Activated CD4-positive, alpha-beta T cell treated with anti-CD3 and anti-CD28 coated beads, Interleukin-2, amount 50 U/mL, for 24 hours (primary cell): ENCODE results near the gene COX10.
A peak's percentile ranks its signal among the peaks of the same experiment; 100 is the strongest.
"Not testable (repeated sequence)": the region's sequence is repeated elsewhere in the genome, so short reads cannot be mapped to it uniquely, and the experiment has no call there.

Source experiments
- DNase-seq, 2 donors: peaks; one replicate each; pipeline ENCODE4 v3.0.0-alpha.2; 2020; ENCODE audit warnings: low read depth in 1 of 2, low spot score in 1 of 2

COX10 gene

GRCh38 chr17:14118951-14119350 is 49.6 kb downstream of the COX10 start:
- peak in 1 of 2 donors; percentile 22 for DNase-seq

DNA sequence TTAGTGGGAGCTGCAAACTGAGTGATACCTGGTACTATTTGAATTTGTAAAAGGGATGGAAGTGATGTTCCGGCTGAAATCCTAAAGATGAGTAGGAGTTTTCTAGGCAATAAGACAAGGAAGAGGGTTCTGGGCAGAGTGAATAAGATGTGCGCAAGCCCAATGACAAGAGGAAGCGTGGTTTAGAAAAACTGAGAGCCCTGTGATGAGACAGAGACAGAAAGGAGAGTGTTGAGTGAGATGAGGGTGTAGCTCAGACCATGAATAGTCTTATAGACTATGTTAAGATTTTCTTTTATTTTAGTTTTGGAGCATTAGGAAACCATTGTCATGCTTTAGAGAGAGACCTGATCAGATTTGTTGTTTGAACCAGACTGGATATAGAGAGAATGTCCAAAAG is 50.2 kb downstream of the COX10 start:
- DNase-seq: no peak

DNA sequence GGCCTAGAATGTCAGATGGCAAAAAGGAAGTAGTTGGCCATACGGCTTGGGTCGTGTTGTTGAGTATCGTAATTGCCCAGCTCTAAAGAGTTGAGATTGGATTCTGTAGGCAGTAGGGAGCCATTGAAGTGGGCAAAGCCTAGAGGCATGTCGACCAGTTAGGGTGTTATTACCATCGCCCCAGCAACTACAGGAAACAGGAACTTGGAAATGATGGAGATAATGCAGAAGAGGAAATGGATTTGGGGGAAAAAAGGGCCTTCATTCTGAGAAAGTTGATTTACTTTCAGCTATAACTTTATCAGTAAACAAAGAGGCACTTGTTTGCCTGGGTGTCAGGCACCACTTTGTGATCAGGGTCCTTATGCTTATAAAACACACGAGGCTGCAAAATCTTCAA is 52.6 kb downstream of the COX10 start:
- no peak for DNase-seq

GRCh38 chr17:14123619-14124278 is 54.4 kb downstream of the COX10 start:
- DNase-seq: no peak

DNA sequence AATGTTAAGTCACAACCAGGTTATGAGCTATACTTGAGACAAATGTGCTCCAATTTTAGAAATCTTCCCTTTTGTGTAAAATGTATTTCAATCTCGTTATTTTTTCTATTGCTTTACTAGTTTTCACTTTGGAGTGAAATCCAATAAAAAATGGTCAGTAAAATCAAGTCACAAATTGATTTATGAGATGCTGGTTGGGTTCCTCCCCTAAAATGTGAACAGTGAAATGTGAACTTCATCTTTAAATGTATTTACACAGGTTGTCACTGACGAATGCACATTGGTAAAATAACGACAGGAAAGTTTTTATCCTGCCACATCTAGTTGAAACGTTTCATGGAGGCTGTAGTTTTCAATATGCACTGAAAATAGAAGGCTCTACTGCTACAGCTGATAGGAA is 55.5 kb downstream of the COX10 start:
- DNase-seq: no peak

- no peak for DNase-seq
Measured at GRCh38 chr17:14125518-14126137, 56.3 kb downstream of the COX10 start.

GRCh38 chr17:14133104-14133503 is 63.8 kb downstream of the COX10 start:
- no peak for DNase-seq

DNA sequence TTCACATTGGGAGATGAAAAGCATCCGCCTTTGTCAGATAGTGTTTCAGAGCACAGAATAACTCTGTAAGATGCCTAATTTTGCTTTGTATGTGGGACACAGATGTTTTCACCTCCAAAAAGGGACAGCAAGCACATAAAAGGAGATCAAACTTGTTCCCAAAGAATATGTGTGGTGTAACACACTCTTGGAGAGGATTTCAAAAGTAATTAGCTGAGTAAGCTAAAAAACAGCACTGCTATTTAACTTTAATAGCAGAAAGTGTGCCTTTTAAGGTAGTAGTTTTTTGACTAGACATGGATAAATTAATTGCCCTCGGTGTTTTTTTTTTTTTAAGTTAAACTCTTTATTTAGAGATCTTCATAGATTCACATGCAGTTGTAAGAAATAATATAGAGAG is 65.2 kb downstream of the COX10 start:
- no peak for DNase-seq

DNA sequence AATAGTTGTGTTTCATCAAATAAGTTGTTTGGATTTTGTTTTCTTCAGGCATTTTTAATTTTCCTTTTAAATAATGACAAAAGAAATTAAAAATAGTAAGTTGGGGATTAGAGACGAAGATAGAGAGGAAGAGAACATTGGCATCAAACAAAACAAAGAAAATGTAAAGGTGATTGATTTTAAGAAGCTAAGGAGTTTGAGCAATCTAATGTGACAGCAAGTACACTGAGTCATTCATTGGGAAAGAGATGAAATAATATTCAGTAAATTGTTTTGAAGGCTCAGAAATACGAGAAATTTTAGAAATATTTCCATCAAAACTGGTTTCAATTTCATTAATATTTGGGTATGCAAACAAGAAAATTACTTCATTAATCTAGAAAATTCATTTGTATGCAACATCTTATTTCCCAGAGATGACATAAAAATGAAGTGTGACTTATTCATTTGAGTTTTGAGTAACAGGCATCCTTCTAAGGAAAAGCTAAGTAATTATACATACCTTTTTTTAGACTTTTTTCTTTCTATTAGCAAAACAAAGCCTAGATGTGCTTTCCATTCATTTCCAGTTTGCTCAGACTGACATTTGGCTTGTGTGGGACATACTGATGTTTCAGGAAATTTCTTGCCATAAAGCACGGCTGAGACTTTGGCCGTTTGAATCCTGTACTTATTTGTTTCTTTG is 66.7 kb downstream of the COX10 start:
- DNase-seq: no peak

DNA sequence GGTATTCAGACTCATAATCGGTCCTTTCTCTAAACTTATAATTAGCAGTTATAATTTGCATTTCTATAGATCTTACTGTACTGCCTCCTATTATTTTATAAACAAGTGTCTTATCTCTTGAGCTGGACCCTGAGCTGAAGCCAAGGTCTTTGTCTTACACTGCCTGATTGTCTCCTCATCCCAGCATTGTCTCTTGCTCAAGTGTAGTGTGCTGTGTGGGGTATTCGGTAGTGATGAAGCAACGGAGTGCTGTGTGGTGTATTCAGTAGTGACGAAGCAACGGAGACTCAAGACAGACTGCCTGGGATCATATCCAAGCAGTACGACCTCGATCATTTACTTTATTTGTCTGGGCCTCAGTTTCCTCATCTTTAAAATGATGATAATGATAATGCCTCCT is 69.3 kb downstream of the COX10 start:
- DNase-seq: no peak

GRCh38 chr17:14143688-14144087 is 74.4 kb downstream of the COX10 start:
- no peak for DNase-seq

DNA sequence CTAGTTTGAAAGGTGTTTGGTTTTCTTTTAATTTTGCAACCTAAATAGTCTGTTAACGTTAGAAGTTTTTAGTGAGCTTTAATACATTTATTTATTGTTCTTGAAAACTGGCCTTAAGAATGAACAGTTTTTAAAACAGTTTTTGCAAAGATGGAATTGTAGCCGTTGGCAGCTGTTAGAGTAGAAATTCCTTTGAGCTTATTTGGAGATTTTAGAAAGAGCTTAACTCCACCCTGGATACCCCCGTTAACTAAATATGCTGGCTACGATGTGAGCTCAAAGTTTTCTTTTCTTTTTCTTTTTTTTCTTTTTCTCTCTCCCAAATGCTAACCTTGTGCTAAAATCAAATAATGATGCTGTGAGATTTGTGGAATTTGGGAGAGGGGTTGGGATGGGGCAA is 75.2 kb downstream of the COX10 start:
- no peak for DNase-seq

DNA sequence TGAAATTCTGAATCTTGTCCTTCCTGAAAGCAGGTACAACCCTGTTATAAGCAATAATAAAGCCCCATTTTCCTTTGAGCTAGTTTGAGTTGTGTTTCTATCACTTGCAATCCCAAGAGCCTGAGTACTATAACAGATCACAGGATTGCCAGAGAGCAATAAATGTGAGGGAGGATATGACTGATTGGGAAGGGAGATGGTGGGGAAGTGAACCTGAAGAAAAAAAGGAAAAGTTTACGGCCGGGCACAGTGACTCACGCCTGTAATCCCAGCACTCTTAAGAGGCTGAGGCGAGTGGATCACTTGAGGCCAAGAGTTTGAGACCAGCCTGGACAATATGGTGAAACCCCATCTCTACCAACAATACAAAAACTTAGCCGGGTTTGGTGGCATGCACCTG is 80.4 kb downstream of the COX10 start:
- DNase-seq: no peak

- no peak for DNase-seq
Measured at GRCh38 chr17:14150619-14151018, 81.3 kb downstream of the COX10 start.

- no peak for DNase-seq
Measured at GRCh38 chr17:14152721-14153120, 83.4 kb downstream of the COX10 start.

DNA sequence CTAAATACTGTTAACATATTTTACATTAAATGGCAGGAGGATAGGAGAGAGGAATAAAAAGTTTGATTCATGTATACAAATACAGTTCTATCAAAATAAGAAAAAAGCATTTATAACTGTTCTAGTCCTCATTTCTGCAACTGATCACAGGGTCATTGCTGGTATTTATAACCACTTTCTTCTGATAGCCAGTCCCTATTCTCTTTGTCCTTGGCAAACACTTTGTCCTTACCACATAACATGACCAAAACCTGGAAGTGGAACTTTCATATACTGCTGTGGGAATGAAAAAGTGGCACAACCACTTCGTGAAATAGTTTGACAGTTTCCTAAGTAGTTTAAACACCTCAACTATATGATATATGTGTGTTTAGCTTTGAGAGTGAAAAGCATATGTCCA is 84.1 kb downstream of the COX10 start:
- no peak for DNase-seq

DNA sequence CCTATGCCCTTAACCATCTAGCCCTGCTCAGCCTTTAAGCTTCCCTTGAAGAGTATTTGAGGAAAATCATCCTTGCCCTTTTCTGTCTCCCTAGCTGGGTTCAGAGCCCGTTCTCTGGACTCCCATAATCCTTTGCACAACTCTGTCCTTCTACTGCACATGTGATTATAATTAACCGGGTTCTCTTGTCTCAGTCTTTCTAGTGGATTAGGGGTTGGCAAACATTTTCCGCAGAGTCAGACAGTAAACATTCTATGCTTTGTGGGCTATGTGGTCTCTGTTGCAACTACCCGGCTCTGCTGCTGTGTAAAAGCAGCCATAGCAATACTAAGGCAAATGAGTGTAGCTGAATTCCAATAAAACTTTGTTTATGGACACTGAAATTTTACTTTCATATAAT is 87.4 kb downstream of the COX10 start:
- no peak for DNase-seq

DNA sequence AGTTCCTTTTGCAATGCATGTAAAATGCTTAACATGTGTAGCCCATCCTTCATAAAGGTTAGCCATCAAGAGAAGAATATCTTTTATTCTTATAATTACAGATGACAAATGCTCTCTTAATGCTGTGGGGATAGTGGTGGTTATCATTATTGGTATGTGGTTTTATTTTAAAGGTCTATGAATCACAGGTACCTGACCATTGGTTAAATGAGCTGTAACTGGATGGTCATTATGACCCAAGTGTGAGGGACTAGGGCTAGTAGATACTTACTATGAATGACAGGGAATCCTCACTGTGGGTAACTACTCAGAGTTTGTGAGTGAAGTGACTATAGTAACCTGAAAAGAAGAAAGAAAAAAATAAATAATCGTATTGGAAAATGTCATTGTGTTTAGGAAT is 88.5 kb downstream of the COX10 start:
- DNase-seq: no peak

DNA sequence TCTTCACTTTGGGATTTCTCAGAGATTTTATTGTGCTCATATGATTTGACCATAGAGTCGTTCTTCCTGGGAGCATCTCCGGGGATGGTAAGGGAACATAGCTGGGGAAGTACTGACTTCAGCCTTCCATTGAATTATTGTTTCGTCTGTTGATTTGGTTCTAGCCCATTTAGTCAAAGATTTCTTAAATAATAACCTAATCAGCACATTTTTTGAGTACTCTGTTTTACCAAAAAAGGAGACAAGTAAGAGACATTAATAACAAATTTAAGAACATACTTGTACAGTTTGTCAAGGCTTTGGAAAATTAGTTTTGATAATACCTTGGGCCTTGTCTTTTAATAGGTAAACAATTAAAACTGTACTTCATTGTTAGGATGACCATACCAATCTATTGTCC is 89.4 kb downstream of the COX10 start:
- no peak for DNase-seq

DNA sequence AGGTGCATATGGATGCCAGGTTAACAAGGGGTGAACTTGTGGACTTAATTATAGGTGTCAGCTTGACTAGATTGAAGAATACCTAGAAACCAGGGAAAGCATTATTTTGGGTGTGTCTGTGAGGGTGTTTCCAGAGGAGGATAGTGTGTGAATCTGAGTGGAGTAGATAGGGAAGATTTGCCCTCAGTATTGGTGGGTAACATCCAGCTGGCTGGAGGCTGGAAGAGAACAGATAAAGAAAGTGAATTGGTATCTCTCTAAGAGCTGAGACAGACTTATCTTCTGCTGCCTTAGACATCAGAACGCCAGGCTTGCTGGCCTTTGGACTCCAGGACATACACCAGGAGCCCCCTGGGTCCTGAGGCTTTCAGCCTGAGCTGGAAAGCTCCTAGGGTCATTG is 92.1 kb downstream of the COX10 start:
- DNase-seq: no peak

DNA sequence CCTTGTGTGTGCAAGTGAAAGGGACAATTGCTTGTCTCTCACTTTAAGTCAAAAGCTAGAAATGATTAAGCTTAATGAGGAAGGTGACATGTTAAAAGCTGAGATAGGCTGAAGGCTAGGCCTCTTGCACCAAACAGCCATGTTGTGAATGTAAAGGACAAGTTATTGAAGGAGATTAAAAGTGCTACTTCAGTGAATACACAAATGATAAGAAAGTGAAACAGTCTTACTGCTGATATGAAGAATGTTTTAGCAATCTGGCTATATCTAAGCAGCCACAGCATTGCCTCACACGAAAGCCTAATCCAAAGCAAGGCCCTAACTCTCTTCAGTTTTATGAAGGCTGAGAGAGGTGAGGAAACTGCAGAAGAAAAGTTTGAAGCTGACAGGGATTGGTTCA is 96.3 kb downstream of the COX10 start:
- DNase-seq: no peak

DNA sequence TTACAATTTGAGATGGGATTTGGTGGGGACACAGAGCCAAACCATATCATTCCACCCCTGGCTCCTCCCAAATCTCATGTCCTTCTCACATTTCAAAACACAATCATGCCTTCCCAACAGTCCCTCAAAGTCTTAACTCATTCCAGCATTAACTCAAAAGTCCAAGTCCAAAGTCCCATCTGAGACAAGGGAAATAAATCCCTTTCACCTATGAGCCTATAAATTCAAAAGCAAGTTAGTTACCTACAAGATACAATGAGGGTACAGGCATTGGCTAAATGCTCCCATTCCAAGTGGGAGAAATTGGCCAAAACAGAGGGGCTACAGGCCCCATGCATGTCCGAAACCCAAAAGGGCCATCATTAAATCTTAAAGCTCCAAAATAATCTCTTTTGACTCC is 98.5 kb downstream of the COX10 start:
- not testable (repeated sequence) for DNase-seq

DNA sequence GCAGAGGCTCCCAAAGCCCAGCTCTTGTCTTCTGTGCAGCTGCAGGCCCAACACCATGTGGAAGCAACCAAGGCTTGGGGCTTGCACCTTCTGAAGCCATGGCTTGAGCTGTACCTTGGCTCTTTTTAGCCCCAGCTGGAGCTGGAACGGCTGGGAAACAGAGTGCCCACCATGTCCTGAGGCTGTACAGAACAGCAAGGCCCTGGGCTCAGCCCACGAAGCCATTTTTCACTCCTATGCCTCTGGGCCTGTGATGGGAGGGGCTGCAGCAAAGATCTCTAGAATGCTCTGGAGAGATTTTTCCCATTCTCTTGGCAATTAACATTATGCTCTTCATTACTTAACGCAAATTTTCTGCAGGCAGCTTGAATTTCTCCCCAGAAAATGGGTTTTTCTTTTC is 99.3 kb downstream of the COX10 start:
- DNase-seq: no peak
